Measurements from ENCODE around the gene WWTR1.
A peak's percentile ranks its signal among the peaks of the same experiment; 100 is the strongest.

WWTR1 gene

GRCh38 chr3:149678351-149678950 lies 20.6 kb upstream of the WWTR1 start:
- Histone ChIP-seq H3K4me1 (ENCODE audit: control insufficient read depth in 5 of 5, insufficient read depth in 5 of 5, low read length in 5 of 5) (no peaks in the 10 kb centered on the region), H3K9ac (ENCODE audit: low read length in 5 of 5) (no peak overlapping the region), H3K27me3 (ENCODE audit: control insufficient read depth in 5 of 5, insufficient read depth in 4 of 5, low read length in 5 of 5) (no peaks in the 10 kb centered on the region), H3K27ac (ENCODE audit: low read depth, low read length) (no peak overlapping the region), H3K36me3 (ENCODE audit: control insufficient read depth in 5 of 5, insufficient read depth in 5 of 5, low read length in 5 of 5) (no peaks in the 10 kb centered on the region), H3K9me3 (ENCODE audit: control insufficient read depth in 5 of 5, low read length in 5 of 5) (no peaks in the 10 kb centered on the region), H3K4me3 (ENCODE audit: low read depth in 1 of 5, low read length in 5 of 5) (no peak overlapping the region)

DNA sequence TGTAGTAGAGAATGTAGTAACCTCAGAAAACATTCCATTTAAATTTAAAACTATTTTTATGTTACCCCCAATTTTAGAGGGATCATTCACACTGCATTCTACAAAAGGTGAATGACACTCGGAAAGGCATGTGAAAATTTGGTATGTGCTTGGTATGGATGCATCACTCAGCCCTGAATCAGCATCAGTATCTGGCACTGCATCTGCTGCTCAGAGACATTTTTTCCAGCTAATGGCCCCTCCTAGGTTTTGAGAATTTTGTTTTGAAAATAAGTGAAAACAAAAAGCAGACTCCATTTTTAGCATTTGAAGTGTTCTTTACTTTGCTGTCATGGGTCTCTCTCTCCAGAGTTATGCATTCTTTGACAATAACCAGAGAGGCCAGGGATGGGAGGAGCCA lies 15.6 kb upstream of the WWTR1 start:
- H3K36me3 ChIP-seq (ENCODE audit: control insufficient read depth in 5 of 5, insufficient read depth in 5 of 5, low read length in 5 of 5), result no peaks in the 10 kb centered on the region

GRCh38 chr3:149670742-149671492 lies 13.1 kb upstream of the WWTR1 start:
- H3K27ac ChIP-seq (ENCODE audit: low read depth, low read length), result no peak overlapping the region
- no peaks in the 10 kb centered on the region for H3K27me3 ChIP-seq (ENCODE audit: control insufficient read depth in 5 of 5, insufficient read depth in 4 of 5, low read length in 5 of 5)
- no peak overlapping the region for H3K9ac ChIP-seq (ENCODE audit: low read length in 5 of 5)
- peaks cover 0 to 5% (median 0%) of the 10 kb centered on the region in 5 donors for H3K4me1 ChIP-seq (ENCODE audit: control insufficient read depth in 5 of 5, insufficient read depth in 5 of 5, low read length in 5 of 5)
- no peak overlapping the region for H3K4me3 ChIP-seq (ENCODE audit: low read depth in 1 of 5, low read length in 5 of 5)
- no peaks in the 10 kb centered on the region for H3K9me3 ChIP-seq (ENCODE audit: control insufficient read depth in 5 of 5, low read length in 5 of 5)
- H3K36me3 ChIP-seq (ENCODE audit: control insufficient read depth in 5 of 5, insufficient read depth in 5 of 5, low read length in 5 of 5), result no peaks in the 10 kb centered on the region

More for the DNA sequence above, 15.6 kb upstream of the WWTR1 start:
- Histone ChIP-seq H3K9me3 (ENCODE audit: control insufficient read depth in 5 of 5, low read length in 5 of 5) (no peaks in the 10 kb centered on the region), H3K4me1 (ENCODE audit: control insufficient read depth in 5 of 5, insufficient read depth in 5 of 5, low read length in 5 of 5) (peaks cover 0 to 5% (median 0%) of the 10 kb centered on the region in 5 donors), H3K9ac (ENCODE audit: low read length in 5 of 5) (no peak overlapping the region), H3K27me3 (ENCODE audit: control insufficient read depth in 5 of 5, insufficient read depth in 4 of 5, low read length in 5 of 5) (no peaks in the 10 kb centered on the region), H3K4me3 (ENCODE audit: low read depth in 1 of 5, low read length in 5 of 5) (no peak overlapping the region), H3K27ac (ENCODE audit: low read depth, low read length) (no peak overlapping the region)

DNA sequence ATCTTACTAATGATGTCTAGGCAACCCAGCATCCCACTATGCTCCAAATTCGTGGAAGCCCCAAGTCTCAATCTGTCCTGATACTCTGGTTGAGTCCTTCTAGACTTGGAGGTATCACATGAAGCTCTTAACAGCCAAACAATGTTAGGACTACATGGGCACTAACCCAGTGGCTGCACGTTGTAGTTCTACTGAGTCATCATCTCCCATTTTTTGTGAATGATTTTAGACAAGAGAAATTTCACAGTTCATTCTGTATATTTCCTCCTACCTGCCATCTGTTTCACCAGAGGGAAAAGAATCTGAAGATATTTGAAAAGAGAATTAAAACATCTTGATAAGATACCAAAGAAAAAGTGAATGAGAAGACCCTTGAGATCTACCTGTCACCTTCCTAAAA lies 9.8 kb upstream of the WWTR1 start:
- Histone ChIP-seq H3K9me3 (ENCODE audit: control insufficient read depth in 5 of 5, low read length in 5 of 5) (no peaks in the 10 kb centered on the region), H3K4me3 (ENCODE audit: low read depth in 1 of 5, low read length in 5 of 5) (no peak overlapping the region), H3K27me3 (ENCODE audit: control insufficient read depth in 5 of 5, insufficient read depth in 4 of 5, low read length in 5 of 5) (no peaks in the 10 kb centered on the region), H3K36me3 (ENCODE audit: control insufficient read depth in 5 of 5, insufficient read depth in 5 of 5, low read length in 5 of 5) (no peaks in the 10 kb centered on the region), H3K9ac (ENCODE audit: low read length in 5 of 5) (no peak overlapping the region), H3K4me1 (ENCODE audit: control insufficient read depth in 5 of 5, insufficient read depth in 5 of 5, low read length in 5 of 5) (peaks cover 0 to 5% (median 0%) of the 10 kb centered on the region in 5 donors), H3K27ac (ENCODE audit: low read depth, low read length) (no peak overlapping the region)

- peaks cover 0 to 3% (median 1%) of the 10 kb centered on the region in 5 donors for H3K4me1 ChIP-seq (ENCODE audit: control insufficient read depth in 5 of 5, insufficient read depth in 5 of 5, low read length in 5 of 5)
- H3K4me3 ChIP-seq (ENCODE audit: low read depth in 1 of 5, low read length in 5 of 5), result no peak overlapping the region
- H3K9me3 ChIP-seq (ENCODE audit: control insufficient read depth in 5 of 5, low read length in 5 of 5), result no peaks in the 10 kb centered on the region
- H3K36me3 ChIP-seq (ENCODE audit: control insufficient read depth in 5 of 5, insufficient read depth in 5 of 5, low read length in 5 of 5), result no peaks in the 10 kb centered on the region
- H3K27ac ChIP-seq (ENCODE audit: low read depth, low read length), result no peak overlapping the region
- no peaks in the 10 kb centered on the region for H3K27me3 ChIP-seq (ENCODE audit: control insufficient read depth in 5 of 5, insufficient read depth in 4 of 5, low read length in 5 of 5)
- no peak overlapping the region for H3K9ac ChIP-seq (ENCODE audit: low read length in 5 of 5)
Measured at GRCh38 chr3:149663966-149664365, 6.1 kb upstream of the WWTR1 start.

DNA sequence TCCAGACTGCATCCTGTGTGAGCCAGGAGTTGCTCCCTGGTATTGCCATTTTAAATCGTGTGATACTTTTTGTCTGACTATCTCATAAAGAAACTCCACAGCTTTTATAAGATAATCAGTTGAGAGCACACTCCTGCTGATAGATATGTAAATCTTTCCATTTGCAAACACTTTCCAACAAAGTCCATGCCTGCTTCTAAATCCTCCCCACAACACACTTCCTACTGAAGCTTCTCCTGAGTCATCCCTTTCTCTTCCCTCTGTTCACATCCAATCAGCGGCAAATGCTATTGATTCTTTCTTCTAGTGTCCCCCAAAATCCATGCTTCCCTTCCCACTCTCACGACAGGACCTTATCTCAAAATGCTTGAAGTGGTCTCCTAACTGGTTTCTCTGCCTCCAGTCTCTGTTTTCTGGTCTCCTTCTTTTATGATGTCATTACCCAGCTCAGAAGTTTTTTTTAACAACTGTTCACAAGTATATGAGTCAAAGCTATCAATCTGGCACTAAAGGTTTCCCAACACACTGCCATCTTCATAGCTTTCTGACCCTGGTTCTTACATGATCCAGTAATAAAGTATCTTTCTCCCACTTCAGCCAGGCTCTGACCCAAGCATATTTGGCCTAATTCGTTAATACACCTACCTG lies 4.5 kb upstream of the WWTR1 start:
- no peak overlapping the region for H3K27ac ChIP-seq (ENCODE audit: low read depth, low read length)
- H3K9ac ChIP-seq (ENCODE audit: low read length in 5 of 5), result no peak overlapping the region
- H3K9me3 ChIP-seq (ENCODE audit: control insufficient read depth in 5 of 5, low read length in 5 of 5), result no peaks in the 10 kb centered on the region
- no peak overlapping the region for H3K4me3 ChIP-seq (ENCODE audit: low read depth in 1 of 5, low read length in 5 of 5)
- no peaks in the 10 kb centered on the region for H3K27me3 ChIP-seq (ENCODE audit: control insufficient read depth in 5 of 5, insufficient read depth in 4 of 5, low read length in 5 of 5)
- no peaks in the 10 kb centered on the region for H3K36me3 ChIP-seq (ENCODE audit: control insufficient read depth in 5 of 5, insufficient read depth in 5 of 5, low read length in 5 of 5)
- peaks cover 0 to 17% (median 9%) of the 10 kb centered on the region in 5 donors for H3K4me1 ChIP-seq (ENCODE audit: control insufficient read depth in 5 of 5, insufficient read depth in 5 of 5, low read length in 5 of 5)

DNA sequence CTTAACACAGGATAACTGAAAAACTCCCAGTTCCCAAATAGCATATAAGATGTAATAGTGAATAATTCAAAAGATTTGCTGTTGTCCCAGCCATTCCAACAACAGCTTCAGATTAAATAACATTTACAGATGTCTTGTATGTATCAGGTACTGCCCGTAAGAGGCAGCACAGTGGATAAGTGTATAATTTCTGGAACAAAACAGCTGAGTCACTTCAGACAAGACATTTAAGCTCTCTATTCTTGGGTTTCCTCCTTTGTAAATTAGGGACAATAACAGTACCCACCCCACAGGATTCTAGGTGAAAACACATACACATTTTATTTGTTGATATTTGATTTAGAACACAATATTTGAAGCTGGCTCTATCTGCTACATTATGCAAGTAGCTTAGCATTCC lies 2.6 kb upstream of the WWTR1 start:
- no peaks in the 10 kb centered on the region for H3K9me3 ChIP-seq (ENCODE audit: control insufficient read depth in 5 of 5, low read length in 5 of 5)
- H3K9ac ChIP-seq (ENCODE audit: low read length in 5 of 5), result no peak overlapping the region
- peaks cover 0 to 36% (median 25%) of the 10 kb centered on the region in 5 donors for H3K4me1 ChIP-seq (ENCODE audit: control insufficient read depth in 5 of 5, insufficient read depth in 5 of 5, low read length in 5 of 5)
- no peaks in the 10 kb centered on the region for H3K27me3 ChIP-seq (ENCODE audit: control insufficient read depth in 5 of 5, insufficient read depth in 4 of 5, low read length in 5 of 5)
- no peaks in the 10 kb centered on the region for H3K36me3 ChIP-seq (ENCODE audit: control insufficient read depth in 5 of 5, insufficient read depth in 5 of 5, low read length in 5 of 5)
- H3K4me3 ChIP-seq (ENCODE audit: low read depth in 1 of 5, low read length in 5 of 5), result no peak overlapping the region
- no peak overlapping the region for H3K27ac ChIP-seq (ENCODE audit: low read depth, low read length)

DNA sequence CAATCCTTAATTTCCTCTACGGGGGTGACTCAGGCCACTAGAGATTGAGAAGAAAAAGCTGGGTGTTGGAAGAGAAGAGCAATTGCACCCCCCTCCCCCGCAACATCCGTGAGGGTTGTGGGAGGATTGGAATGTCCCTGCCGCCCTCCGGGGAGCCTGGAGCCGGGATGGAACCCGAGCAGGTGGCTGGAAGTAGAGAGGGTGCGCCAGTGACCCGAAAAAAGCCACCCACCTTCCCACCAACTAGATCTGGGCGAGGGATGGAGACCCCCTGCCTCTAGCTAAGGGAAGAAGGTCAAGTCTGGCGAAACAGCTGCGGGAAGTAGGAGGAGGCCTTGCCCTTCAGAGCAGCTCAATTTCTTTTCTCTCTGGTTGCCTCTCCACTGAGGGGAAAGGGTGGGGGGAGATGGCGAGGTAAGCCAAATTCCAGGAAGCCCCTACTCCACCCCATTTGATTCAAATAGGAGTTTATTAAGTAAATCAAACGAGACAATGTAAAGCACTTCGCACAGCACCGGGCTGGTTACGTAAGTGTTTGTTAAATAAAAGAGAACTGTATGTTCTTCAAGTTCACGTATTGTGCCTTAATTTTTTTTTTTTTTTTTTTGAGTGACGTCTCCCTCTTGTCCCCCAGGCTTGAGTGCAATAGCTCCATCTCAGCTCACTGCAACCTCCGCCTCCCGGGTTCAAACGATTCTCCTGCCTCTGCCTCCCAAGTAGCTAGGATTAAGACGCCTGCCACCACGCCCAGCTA lies 1.1 kb upstream of the WWTR1 start:
- Histone ChIP-seq H3K9ac (ENCODE audit: low read length in 5 of 5) (peak overlapping the region in 3 of 5 donors; percentile 74 to 84 (median 82)), H3K27me3 (ENCODE audit: control insufficient read depth in 5 of 5, insufficient read depth in 4 of 5, low read length in 5 of 5) (no peaks in the 10 kb centered on the region), H3K9me3 (ENCODE audit: control insufficient read depth in 5 of 5, low read length in 5 of 5) (no peaks in the 10 kb centered on the region), H3K4me3 (ENCODE audit: low read depth in 1 of 5, low read length in 5 of 5) (peak overlapping the region; percentile 75 to 92 (median 90)), H3K36me3 (ENCODE audit: control insufficient read depth in 5 of 5, insufficient read depth in 5 of 5, low read length in 5 of 5) (no peaks in the 10 kb centered on the region), H3K4me1 (ENCODE audit: control insufficient read depth in 5 of 5, insufficient read depth in 5 of 5, low read length in 5 of 5) (peaks cover 1 to 43% (median 35%) of the 10 kb centered on the region in 5 donors), H3K27ac (ENCODE audit: low read depth, low read length) (peak overlapping the region; percentile 99)

GRCh38 chr3:149657321-149657925 lies 402 bp downstream of the WWTR1 start:
- Histone ChIP-seq H3K27me3 (ENCODE audit: control insufficient read depth in 5 of 5, insufficient read depth in 4 of 5, low read length in 5 of 5) (no peaks in the 10 kb centered on the region), H3K9ac (ENCODE audit: low read length in 5 of 5) (peak overlapping the region; percentile 6 to 84 (median 80)), H3K36me3 (ENCODE audit: control insufficient read depth in 5 of 5, insufficient read depth in 5 of 5, low read length in 5 of 5) (peaks cover 0 to 4% (median 0%) of the 10 kb centered on the region in 5 donors), H3K4me1 (ENCODE audit: control insufficient read depth in 5 of 5, insufficient read depth in 5 of 5, low read length in 5 of 5) (peaks cover 1 to 43% (median 41%) of the 10 kb centered on the region in 5 donors), H3K9me3 (ENCODE audit: control insufficient read depth in 5 of 5, low read length in 5 of 5) (no peaks in the 10 kb centered on the region), H3K27ac (ENCODE audit: low read depth, low read length) (peak overlapping the region; percentile 99), H3K4me3 (ENCODE audit: low read depth in 1 of 5, low read length in 5 of 5) (peak overlapping the region; percentile 89 to 96 (median 91))

Data from subcutaneous abdominal adipose tissue (tissue), 5 donors.